ENCODE results near the gene TAOK2.
A peak's percentile ranks its signal among the peaks of the same experiment; 100 is the strongest.
"Not testable (repeated sequence)": the region's sequence is repeated elsewhere in the genome, so short reads cannot be mapped to it uniquely, and the experiment has no call there.

TAOK2 gene

GRCh38 chr16:29973384-29974246 lies at the start of gene TAOK2:
TSS of gene TAOK2 (plus strand) at chr16:29973868. CDS start at chr16:29977773, 3,905 bp downstream.
- peak; percentile 98 to 99 for DNase-seq (ENCODE audit: extremely low read depth in 1 of 2, low read depth in 1 of 2)

DNA sequence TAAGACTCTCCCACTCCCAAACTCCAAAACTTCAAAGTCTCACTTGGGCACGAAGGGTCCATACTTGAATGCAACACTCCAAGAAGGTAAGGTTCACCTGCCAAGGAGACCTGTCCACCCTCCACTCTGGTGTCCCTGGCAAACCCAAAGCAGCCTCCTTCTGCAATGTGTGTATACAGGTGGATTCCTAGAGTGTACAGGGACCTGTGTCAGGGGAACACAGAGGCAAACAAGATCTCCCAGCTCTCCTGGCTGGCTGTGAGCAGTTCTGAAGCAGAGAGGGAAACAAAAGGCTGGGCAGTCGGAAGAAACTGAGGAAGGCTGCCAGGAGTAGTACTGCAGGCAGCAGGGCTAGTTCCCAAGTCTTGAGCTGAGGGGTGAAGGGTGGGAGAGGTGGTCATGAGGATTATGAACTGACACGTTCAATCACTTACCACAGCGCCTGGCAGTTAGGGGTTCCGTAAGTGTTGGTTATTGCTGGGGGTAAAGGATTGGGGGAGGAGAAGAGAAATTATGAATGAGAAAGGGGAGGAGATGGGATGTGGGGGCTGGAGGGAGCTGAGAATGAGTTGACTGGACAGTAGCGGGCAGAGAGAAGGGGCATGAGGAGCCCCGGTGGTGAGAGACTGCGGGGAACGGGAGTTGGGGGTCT lies 48.4 kb upstream of the TAOK2 start:
- DNase-seq (ENCODE audit: extremely low read depth in 1 of 2, low read depth in 1 of 2) = no peak

- DNase-seq (ENCODE audit: extremely low read depth in 1 of 2, low read depth in 1 of 2) = peak; percentile 72 to 92
Observed at GRCh38 chr16:29925781-29926710, 47.6 kb upstream of the TAOK2 start, which contains the start of gene KCTD13. TSS of gene KCTD13 (minus strand) at chr16:29926226. CDS start at chr16:29926033, 193 bp downstream.

DNA sequence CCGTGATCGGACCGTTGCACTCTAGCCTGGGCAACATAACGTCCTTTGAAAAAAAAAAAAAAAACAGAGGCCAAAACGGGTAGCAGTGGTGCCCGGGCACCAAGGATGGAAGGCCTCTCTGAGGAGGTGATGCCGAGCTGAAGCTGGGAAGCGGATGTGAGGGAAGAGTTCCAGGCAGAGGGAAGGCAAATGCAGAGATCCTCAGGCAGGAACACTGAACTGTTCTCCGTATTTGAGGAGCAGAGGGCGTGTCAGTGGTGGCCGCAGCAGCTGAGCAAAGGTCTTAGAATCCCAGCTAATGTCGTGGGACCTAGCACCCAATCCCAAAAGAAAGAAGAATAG lies 47.0 kb upstream of the TAOK2 start:
- no peak for DNase-seq (ENCODE audit: extremely low read depth in 1 of 2, low read depth in 1 of 2)

DNA sequence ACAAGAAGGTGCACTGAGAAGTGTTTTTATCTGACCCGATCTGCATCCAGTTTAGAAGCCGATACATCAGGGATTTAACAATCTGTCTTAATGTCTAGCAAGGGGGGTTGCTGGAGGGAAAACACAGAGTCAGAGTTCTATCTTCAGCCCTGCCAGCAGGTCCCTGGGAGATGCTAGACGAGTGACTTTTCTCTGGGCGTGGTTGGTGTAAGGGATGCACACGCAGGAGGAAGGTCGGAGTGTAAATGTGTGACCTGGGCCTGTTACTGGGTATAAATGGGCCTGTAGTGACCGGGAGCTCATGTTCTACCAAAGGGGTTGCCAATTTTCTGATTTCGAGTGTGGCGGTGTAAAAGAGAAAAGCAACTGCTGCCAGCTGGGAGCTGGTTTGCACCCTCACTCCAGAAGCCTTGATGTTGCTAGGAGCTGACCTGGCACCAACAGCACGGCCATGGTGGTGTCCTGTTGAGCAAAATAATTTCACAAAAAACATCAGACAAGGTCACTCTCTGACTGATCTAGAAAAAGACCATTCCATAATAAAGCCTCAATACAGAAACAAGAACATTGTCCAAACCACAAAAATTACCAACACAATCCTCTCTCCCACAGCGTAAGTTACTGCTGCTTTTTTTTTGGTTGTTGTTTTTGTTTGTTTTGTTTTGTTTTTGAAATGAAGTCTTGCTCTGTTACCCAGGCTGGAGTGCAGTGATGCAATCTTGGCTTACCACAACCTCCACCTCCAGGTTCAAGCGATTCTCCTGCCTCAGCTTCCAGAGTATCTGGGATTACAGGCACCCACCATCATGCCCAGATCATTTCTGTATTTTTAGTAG lies 46.4 kb upstream of the TAOK2 start:
- DNase-seq (ENCODE audit: extremely low read depth in 1 of 2, low read depth in 1 of 2) = no peak

DNA sequence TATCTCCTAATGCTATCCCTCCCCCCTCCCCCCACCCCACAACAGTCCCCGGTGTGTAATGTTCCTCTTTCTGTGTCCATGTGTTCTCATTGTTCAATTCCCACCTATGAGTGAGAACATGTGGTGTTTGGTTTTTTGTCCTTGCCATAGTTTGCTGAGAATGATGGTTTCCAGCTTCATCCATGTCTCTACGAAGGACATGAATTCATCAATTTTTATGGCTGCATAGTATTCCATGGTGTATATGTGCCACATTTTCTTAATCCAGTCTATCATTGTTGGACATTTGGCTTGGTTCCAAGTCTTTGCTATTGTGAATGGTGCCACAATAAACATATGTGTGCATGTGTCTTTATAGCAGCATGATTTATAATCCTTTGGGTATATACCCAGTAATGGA lies 41.9 kb upstream of the TAOK2 start:
- not testable (repeated sequence) for DNase-seq (ENCODE audit: extremely low read depth in 1 of 2, low read depth in 1 of 2)

- DNase-seq (ENCODE audit: extremely low read depth in 1 of 2, low read depth in 1 of 2) = no peak
Observed at GRCh38 chr16:29940656-29941055, 33.0 kb upstream of the TAOK2 start.

- DNase-seq (ENCODE audit: extremely low read depth in 1 of 2, low read depth in 1 of 2) = no peak
Observed at GRCh38 chr16:29943846-29944799, 29.5 kb upstream of the TAOK2 start.

DNA sequence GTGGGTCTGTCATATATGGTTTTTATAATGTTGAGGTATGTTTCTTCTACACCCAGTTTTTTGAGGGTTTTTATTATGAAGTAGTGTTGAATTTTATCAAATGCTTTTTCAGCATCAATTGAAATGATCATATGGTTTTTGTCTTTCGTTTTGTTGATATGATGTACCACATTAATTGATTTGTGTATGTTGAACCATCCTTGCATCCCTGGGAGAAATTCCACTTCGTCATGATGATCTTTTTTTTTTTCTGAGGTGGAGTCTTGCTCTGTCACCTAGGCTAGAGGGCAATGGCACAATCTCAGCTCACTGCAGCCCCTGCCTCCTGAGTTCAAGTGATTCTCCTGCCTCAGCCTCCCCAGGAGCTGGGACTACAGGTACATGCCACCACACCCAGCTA lies 25.8 kb upstream of the TAOK2 start:
- DNase-seq (ENCODE audit: extremely low read depth in 1 of 2, low read depth in 1 of 2) = no peak

DNA sequence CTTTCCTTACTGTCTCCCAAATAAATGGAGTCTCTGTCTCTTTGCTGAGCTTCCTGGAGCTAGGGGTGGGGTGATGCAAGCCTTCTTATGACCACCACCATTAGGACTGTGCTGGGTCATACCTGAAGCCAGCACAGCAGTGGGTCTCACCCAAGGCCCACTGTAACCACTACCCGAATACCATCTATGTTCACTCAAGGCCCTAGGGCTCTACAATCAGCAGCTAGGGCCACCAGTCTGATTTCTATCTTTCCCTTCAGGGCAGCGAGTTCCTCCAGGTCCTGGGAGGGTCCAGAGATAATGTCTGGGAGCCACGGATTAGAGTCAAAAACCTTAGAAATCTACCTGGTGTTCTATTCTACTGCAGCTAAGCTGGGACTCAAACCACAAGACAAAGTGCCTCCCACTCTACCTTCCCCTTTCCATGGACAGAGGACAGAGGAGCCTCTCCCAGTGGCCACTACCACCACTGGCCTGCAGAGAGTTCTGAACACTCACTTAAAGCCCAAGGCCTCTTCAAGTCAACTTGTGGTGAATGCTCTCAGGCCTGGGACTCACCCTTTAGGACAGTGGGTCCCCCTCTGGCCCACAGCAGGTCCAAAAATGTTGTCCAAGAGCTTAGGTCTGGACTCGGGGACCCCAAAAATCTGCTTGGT lies 22.7 kb upstream of the TAOK2 start:
- no peak for DNase-seq (ENCODE audit: extremely low read depth in 1 of 2, low read depth in 1 of 2)

DNA sequence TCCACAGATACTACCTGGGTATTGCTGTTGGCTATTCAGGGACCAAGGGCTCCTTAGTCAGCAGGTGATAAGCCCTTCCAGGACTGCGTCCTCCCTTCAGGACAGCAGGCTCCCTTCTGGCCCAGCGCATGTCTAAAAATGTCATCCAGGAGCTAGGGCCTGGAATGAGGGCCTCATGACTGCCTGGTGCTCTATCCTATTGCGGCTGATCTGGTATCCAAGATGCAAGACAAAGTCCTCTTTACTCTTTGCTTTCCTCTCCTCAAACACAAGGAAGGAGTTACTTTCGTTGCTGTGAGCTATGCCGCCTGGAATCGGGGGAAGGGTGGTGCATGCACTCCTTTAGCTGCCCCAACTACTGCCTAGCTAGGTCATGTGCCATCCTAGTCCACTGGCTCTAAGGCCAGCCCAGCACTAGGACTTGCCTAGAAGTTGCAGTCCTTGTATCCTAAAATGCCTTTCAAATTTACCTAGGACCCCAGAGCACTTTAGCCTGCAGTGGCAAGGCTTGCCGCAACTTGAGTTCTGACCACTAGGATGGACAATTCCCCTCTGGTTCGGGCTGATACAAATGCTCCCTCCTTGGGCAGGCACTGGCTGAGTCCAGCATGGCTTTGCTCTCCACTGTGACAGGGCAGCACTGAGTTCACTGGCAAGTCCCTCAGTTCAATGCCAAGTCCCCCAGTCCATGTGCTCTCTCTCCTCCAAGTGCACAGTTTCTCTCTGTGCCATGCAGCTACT lies 21.9 kb upstream of the TAOK2 start:
- DNase-seq (ENCODE audit: extremely low read depth in 1 of 2, low read depth in 1 of 2) = no peak

DNA sequence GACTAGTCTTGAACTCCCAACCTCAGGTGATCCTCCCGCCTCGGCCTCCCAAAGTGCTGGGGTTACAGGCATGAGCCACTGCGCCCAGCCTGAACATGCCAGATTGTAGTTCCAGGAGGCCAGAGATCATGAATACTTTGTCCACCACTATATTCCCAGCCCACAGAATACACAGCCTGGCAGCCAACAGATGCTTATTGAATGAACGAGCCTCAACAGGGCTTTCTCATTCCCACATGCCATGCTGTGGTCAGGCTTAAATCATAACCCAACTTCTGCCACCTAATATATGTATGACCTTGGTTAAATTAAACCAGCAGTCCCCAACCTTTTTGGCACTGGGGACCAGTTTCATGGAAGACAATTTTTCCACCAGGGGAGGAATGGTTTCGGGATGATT lies 14.9 kb upstream of the TAOK2 start:
- no peak for DNase-seq (ENCODE audit: extremely low read depth in 1 of 2, low read depth in 1 of 2)

- DNase-seq (ENCODE audit: extremely low read depth in 1 of 2, low read depth in 1 of 2) = no peak
Observed at GRCh38 chr16:29959293-29959692, 14.4 kb upstream of the TAOK2 start.

DNA sequence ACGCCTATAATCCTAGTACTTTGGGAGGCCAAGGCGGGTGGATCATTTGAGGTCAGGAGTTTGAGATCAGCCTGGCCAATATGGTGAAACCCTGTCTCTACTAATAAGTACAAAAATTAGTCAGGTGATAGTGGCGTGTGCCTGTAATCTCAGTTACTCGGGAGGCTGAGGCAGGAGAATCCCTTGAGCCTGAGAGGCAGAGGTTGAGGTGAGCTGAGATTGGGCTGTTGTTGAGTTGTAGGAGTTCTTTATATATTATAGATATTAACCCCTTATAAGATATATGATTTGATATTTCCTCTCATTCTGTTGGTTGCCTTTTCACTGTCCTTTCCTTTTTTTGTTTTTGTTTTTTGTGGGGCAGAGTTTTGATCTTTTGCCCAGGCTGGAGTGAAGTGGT lies 13.8 kb upstream of the TAOK2 start:
- DNase-seq (ENCODE audit: extremely low read depth in 1 of 2, low read depth in 1 of 2) = not testable (repeated sequence)

- DNase-seq (ENCODE audit: extremely low read depth in 1 of 2, low read depth in 1 of 2) = no peak
Observed at GRCh38 chr16:29961127-29961478, 12.6 kb upstream of the TAOK2 start.

DNA sequence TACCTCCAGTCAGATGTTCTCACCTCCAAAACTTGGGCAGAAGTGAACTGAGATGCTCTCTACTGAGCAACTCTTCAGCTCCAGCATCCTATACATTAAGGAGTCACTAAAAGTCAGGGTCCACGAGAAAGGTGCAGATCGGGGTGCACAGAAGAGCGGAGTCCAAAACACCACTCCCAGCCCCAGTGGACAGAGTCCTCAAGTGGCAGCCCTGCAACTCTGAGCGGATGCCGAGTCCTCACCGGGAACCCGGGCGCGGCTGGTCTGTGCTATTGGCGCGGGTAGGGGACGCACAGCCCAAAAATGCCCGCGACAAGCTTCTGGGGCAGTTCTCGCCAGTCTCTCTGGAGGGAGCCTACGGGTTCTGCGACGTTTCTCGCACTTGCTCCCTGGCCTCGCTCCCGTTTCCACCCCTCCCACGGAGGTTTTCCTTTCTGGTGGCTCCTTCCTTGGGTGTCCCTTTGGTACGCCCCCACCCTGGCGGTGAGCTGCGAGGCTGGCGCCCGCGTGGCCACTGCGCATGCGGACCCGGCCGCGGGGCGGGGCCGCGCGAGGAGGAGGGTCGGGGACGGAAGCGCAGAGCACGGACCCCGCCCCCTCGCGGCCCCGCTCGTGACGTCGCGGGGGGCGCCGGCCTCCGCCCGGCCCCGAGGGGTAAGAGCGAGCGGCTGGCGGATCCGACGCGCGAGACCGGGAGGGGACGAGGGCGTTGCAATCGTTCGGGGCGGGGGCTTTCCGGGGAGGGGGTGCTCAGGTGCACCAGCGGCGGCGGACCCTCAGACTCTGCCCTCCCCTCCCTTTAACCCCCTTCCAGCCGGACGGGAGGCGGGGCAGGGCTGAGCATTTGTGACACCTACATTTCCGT lies 12.0 kb upstream of the TAOK2 start, which contains the start of gene TMEM219:
TSS of gene TMEM219 (plus strand) at position 601 of the 865 bp plus-strand sequence. CDS start 1,065 bp downstream, outside the sequence.
- DNase-seq (ENCODE audit: extremely low read depth in 1 of 2, low read depth in 1 of 2) = peak; percentile 76 to 90

All from stimulated activated CD8-positive, alpha-beta memory T cell treated with anti-CD3 and anti-CD28 coated beads, Interleukin-7, amount 100 ng/mL, for 48 hours (primary cell).